Tibial nerve (tissue), 4 donors: ENCODE data around the gene SLC7A10. TPM values are rescaled to one million over a fixed set of nuclear protein-coding genes. Genes with fewer than 3 reads are reported as not detected.

Experiments
- DNase-seq, 2 donors: peaks; one replicate each; pipeline ENCODE4 v3.0.0-alpha.2; 2019; ENCODE audit warnings: low spot score in 2 of 2
- H3K27ac ChIP-seq, 4 donors: fragments of 200-600 bp; sonication (generic) in 3 of 4; one replicate each; pipeline ENCODE4 v1.5.1; 2017 to 2019; ENCODE audit warnings: mild to moderate bottlenecking in 1 of 4
- H3K27me3 ChIP-seq, 2 donors: fragments of 200-600 bp; sonication (generic) in 1 of 2; one replicate each; pipeline versions ENCODE4 v1.5.1 to v1.6.0; 2017 to 2019
- H3K36me3 ChIP-seq, 3 donors: fragments of 200-600 bp; sonication (generic); one replicate each; pipeline ENCODE4 v1.5.1; 2018 to 2019
- H3K4me1 ChIP-seq, 4 donors: fragments of 200-600 bp; sonication (generic) in 3 of 4; one replicate each; pipeline ENCODE4 v1.5.1; 2017 to 2019
- H3K4me3 ChIP-seq, 4 donors: fragments of 200-600 bp; sonication (generic) in 3 of 4; one replicate each; pipeline ENCODE4 v1.5.1; 2017 to 2019; ENCODE audit warnings: mild to moderate bottlenecking in 1 of 4, moderate library complexity in 1 of 4
- H3K9me3 ChIP-seq, 4 donors: fragments of 200-600 bp; sonication (generic) in 3 of 4; one replicate each; pipeline ENCODE4 v1.5.1; 2017 to 2019
- EP300 ChIP-seq, 2 donors: sonication (generic); formaldehyde crosslinking; IDR thresholded peaks; one replicate each; pipeline ENCODE4 v1.6.1; 2017; ENCODE audit warnings: antibody characterized with exemption in 2 of 2, mild to moderate bottlenecking in 1 of 2
- POLR2A ChIP-seq, 2 donors: fragments of 450-650 bp; IDR thresholded peaks; one replicate each; pipeline ENCODE4 v1.6.1; 2017; ENCODE audit warnings: antibody characterized with exemption in 2 of 2, mild to moderate bottlenecking in 2 of 2, moderate library complexity in 2 of 2
- WGBS, 2 donors: methylation state at CpG; one replicate each; pipeline ENCODE4 v1.1.5; 2018; 5-methylcytosine and 5-hydroxymethylcytosine counted together
- total RNA-seq, 4 donors: library from RNA; depleted of rRNA; stranded (reverse); fragments of >200 nt; gene quantifications; one replicate each; pipeline ENCODE4 v1.1.0, GENCODE V29; 2016
- TF ChIP-seq, protein P1 (sequence below), 5 experiments: fragments of 200-600 bp in 3 of 5; fragments of 450-650 bp in 2 of 5; sonication (generic) in 3 of 5; IDR thresholded peaks; one replicate each; pipeline ENCODE4 v1.5.1; 2016 to 2019; ENCODE audit warnings: antibody characterized with exemption in 5 of 5, mild to moderate bottlenecking in 3 of 5, moderate library complexity in 2 of 5

The SLC7A10 gene
- total RNA-seq, 4 donors from 2014 or later: 4.3 to 25.8 (median 13.2) TPM

DNA sequence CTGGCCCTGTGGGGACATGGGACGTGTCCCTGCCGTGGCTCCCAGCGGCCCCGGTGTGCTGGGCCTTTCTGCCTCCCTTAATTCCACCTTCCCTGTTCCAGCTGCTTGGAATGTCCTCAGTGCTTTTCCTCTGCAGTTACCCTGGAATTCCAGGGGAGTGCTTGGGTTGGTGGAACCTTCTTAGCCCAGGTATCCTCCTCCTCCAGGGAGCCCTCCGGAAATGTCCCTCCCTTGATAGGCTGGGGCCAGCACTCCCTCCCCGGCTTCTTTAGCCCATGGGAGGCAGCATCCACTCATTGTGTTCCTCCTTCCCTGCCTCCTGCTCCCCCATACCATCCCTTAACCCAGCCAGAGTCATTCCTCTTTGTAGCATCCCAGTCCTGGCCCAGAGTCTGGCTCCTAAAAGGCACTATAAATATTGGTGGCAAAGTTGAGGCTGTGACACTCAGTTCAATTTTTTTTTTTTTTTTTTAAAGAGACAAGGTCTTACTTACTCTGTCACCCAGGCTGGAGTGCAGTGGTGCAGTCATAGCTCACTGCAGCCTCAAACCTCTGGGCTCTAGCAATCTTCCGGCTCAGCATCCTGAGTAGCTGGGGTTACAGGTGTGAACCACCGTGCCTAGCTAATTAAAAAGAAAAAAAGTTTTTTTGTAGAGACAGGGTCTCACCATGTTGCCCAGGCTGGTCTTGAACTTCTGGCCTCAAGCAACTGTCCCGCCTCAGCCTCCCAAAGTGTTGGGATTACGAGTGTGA lies 13.7 kb upstream of the SLC7A10 start:
- DNase-seq: no peak
- Histone ChIP-seq H3K9me3 (no peaks in the 10 kb centered on the region), H3K4me3 (no peak overlapping the region), H3K36me3 (no peaks in the 10 kb centered on the region), H3K27ac (no peak overlapping the region), H3K4me1 (peaks cover 0 to 10% (median 2%) of the 10 kb centered on the region in 4 donors), H3K27me3 (peaks cover 0 to 17% of the 10 kb centered on the region in 2 donors)
- WGBS, 2 donors: 78 to 79% methylated on average over 10 of the region's 10 CpGs
- TF ChIP-seq EP300 (IDR thresholded peaks at IDR 0.05) (no peak), POLR2A (IDR thresholded peaks at IDR 0.05) (no peak)
- TF ChIP-seq, protein P1, sequence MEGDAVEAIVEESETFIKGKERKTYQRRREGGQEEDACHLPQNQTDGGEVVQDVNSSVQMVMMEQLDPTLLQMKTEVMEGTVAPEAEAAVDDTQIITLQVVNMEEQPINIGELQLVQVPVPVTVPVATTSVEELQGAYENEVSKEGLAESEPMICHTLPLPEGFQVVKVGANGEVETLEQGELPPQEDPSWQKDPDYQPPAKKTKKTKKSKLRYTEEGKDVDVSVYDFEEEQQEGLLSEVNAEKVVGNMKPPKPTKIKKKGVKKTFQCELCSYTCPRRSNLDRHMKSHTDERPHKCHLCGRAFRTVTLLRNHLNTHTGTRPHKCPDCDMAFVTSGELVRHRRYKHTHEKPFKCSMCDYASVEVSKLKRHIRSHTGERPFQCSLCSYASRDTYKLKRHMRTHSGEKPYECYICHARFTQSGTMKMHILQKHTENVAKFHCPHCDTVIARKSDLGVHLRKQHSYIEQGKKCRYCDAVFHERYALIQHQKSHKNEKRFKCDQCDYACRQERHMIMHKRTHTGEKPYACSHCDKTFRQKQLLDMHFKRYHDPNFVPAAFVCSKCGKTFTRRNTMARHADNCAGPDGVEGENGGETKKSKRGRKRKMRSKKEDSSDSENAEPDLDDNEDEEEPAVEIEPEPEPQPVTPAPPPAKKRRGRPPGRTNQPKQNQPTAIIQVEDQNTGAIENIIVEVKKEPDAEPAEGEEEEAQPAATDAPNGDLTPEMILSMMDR (IDR thresholded peaks at IDR 0.05): no peak

DNA sequence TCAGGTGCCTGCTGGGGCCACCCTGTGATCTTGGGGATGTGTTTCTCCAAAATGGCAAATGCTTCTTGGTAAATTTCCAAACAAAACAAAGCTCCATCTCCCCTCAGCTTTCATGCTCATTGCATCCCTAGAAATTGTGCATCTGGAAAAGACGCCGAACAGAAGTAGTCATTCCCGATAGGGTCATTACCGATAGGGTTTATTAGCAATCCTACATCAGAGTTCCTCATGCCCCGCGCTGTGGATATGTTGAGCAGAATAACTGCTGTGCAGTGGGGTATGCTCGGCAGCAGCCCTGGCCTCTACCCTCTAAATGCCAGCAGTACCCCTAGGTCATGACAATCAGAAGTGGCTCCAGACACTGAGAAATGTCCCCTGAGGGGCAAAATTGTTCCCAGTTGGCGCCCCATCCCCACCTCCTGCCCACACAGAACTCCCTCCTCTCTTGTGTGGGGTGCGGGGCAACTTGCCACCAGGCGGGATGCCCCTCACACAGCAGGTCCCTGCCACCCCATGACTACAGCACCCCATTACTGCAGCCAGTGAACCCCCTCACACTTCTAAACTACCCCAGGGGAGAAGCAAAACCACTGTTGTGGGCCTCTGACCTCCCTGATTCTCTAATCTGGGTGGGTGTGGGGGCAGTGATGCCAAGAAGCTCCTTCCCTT lies 13.0 kb upstream of the SLC7A10 start:
- no peak for DNase-seq
- no peaks in the 10 kb centered on the region for H3K9me3 ChIP-seq
- H3K4me3 ChIP-seq: no peak overlapping the region
- 74 to 75% methylated on average over 10 of the region's 10 CpGs for WGBS, 2 donors
- no peak for TF ChIP-seq EP300 (IDR thresholded peaks at IDR 0.05)
- H3K4me1 ChIP-seq: peaks cover 0 to 10% (median 2%) of the 10 kb centered on the region in 4 donors
- H3K27ac ChIP-seq: no peak overlapping the region
- peaks cover 0 to 23% of the 10 kb centered on the region in 2 donors for H3K27me3 ChIP-seq
- no peaks in the 10 kb centered on the region for H3K36me3 ChIP-seq

GRCh38 chr19:33236696-33237390 lies 11.2 kb upstream of the SLC7A10 start:
- Histone ChIP-seq H3K4me3 (no peak overlapping the region), H3K27ac (no peak overlapping the region), H3K27me3 (peaks cover 0 to 37% of the 10 kb centered on the region in 2 donors), H3K36me3 (no peaks in the 10 kb centered on the region), H3K9me3 (no peaks in the 10 kb centered on the region), H3K4me1 (peaks cover 0 to 8% (median 2%) of the 10 kb centered on the region in 4 donors)
- no peak for DNase-seq
- WGBS, 2 donors: 83% methylated on average over 14 to 16 of the region's 16 CpGs
- TF ChIP-seq POLR2A (IDR thresholded peaks at IDR 0.05): no peak
- no peak for TF ChIP-seq EP300 (IDR thresholded peaks at IDR 0.05)
- TF ChIP-seq, protein P1 (IDR thresholded peaks at IDR 0.05): no peak

- TF ChIP-seq, protein P1 (IDR thresholded peaks at IDR 0.05): no peak
- TF ChIP-seq POLR2A (IDR thresholded peaks at IDR 0.05) (no peak), EP300 (IDR thresholded peaks at IDR 0.05) (no peak)
- WGBS, 2 donors: 91 to 96% methylated on average over 19 to 20 of the region's 20 CpGs
- H3K27ac ChIP-seq: no peak overlapping the region
- H3K36me3 ChIP-seq: no peaks in the 10 kb centered on the region
- H3K4me3 ChIP-seq: peak overlapping the region in 1 of 4 donors; percentile 7
- H3K4me1 ChIP-seq: no peaks in the 10 kb centered on the region
- no peak for DNase-seq
- no peaks in the 10 kb centered on the region for H3K9me3 ChIP-seq
- peaks cover 0 to 36% of the 10 kb centered on the region in 2 donors for H3K27me3 ChIP-seq
Measured at GRCh38 chr19:33235996-33236350, 10.3 kb upstream of the SLC7A10 start.

GRCh38 chr19:33235269-33235995 lies 9.8 kb upstream of the SLC7A10 start:
- H3K27me3 ChIP-seq: peaks cover 0 to 42% of the 10 kb centered on the region in 2 donors
- TF ChIP-seq, protein P1 (IDR thresholded peaks at IDR 0.05): peak; percentile 74 to 90 (median 88)
- no peak for TF ChIP-seq POLR2A (IDR thresholded peaks at IDR 0.05)
- DNase-seq: peak; percentile 80 to 92
- H3K4me3 ChIP-seq: peak overlapping the region in 1 of 4 donors; percentile 7
- no peak overlapping the region for H3K27ac ChIP-seq
- H3K36me3 ChIP-seq: no peaks in the 10 kb centered on the region
- no peaks in the 10 kb centered on the region for H3K4me1 ChIP-seq
- WGBS, 2 donors: 59 to 66% methylated on average over 25 to 29 of the region's 30 CpGs
- H3K9me3 ChIP-seq: no peaks in the 10 kb centered on the region
